PC-3 (cell line): ENCODE measurements around the gene PAPSS2.
"Not testable (repeated sequence)": the region's sequence is repeated elsewhere in the genome, so short reads cannot be mapped to it uniquely, and the experiment has no call there.

Experiments
- CTCF ChIP-seq: fragments of 300-600 bp; sonication (generic); conservative IDR thresholded peaks from 2 replicates; pipeline ENCODE4 v1.5.1; 2017; ENCODE audit warnings: antibody characterized with exemption, low read depth, mild to moderate bottlenecking, low read length
- EZH2phosphoT487 ChIP-seq: fragments of 300-600 bp; sonication (generic); IDR thresholded peaks from 2 replicates; pipeline ENCODE4 v1.6.1; 2018; ENCODE audit warnings: mild to moderate bottlenecking, antibody characterized with exemption, low read length, borderline replicate concordance

GRCh38 chr10:87738253-87738652 lies 78.6 kb downstream of the PAPSS2 start:
- TF ChIP-seq CTCF, EZH2phosphoT487: not testable (repeated sequence)
